OCI-LY1 (cell line): ENCODE results near the gene METAP1D.

ENCODE experiments used
- H2AFZ ChIP-seq: fragments of 200-600 bp; sonication (generic), shearing (Covaris generic); 2 replicates; pipeline ENCODE4 v1.6.0; 2014; ENCODE audit warnings: antibody characterized with exemption, mild to moderate bottlenecking, low read length
- H3F3A ChIP-seq: fragments of 200-600 bp; sonication (generic), shearing (Covaris generic); 2 replicates; pipeline ENCODE4 v1.6.0; 2014; ENCODE audit warnings: mild to moderate bottlenecking, antibody characterized with exemption, low read length, moderate library complexity; ENCODE audit not compliant: insufficient read depth
- H3K27ac ChIP-seq: fragments of 200-600 bp; sonication (generic); 2 replicates; pipeline ENCODE4 v1.5.1; 2014; ENCODE audit warnings: low read length, mixed run types, mild to moderate bottlenecking, low read depth; ENCODE audit not compliant: poor library complexity, severe bottlenecking
- H3K27me3 ChIP-seq: fragments of 200-600 bp; sonication (generic); 2 replicates; pipeline ENCODE4 v1.6.0; 2014; ENCODE audit warnings: antibody characterized with exemption, mild to moderate bottlenecking, low read length, moderate library complexity; ENCODE audit not compliant: insufficient read depth
- H3K36me3 ChIP-seq: fragments of 200-600 bp; sonication (generic); 2 replicates; pipeline ENCODE4 v1.6.1; 2014; ENCODE audit warnings: mild to moderate bottlenecking, antibody characterized with exemption, low read length, moderate library complexity, mixed read lengths; ENCODE audit not compliant: insufficient read depth
- H3K4me1 ChIP-seq: fragments of 200-600 bp; sonication (generic); 2 replicates; pipeline ENCODE4 v1.5.1; 2014; ENCODE audit warnings: mild to moderate bottlenecking, low read length, moderate library complexity; ENCODE audit not compliant: insufficient read depth, severe bottlenecking
- H3K4me2 ChIP-seq: fragments of 200-600 bp; sonication (generic), shearing (Covaris generic); 2 replicates; pipeline ENCODE4 v1.6.1; 2014; ENCODE audit warnings: low read length
- H3K4me3 ChIP-seq: fragments of 200-600 bp; sonication (generic); 2 replicates; pipeline ENCODE4 v1.5.1; 2014; ENCODE audit warnings: low read length, low read depth, mild to moderate bottlenecking, mixed read lengths; ENCODE audit not compliant: poor library complexity, severe bottlenecking
- H3K79me2 ChIP-seq: fragments of 200-600 bp; shearing (Covaris generic); 2 replicates; pipeline ENCODE4 v1.6.1; 2016; ENCODE audit warnings: mixed run types, low read length, mixed read lengths; ENCODE audit not compliant: insufficient read depth
- H3K9ac ChIP-seq: fragments of 200-600 bp; sonication (generic), shearing (Covaris generic); 2 replicates; pipeline ENCODE4 v1.6.1; 2014; ENCODE audit warnings: mild to moderate bottlenecking, low read length, mixed read lengths
- H3K9me2 ChIP-seq: fragments of 200-600 bp; sonication (generic), shearing (Covaris generic); 2 replicates; pipeline ENCODE4 v1.6.1; 2014; ENCODE audit warnings: low read depth, mild to moderate bottlenecking, low read length, mixed read lengths
- H3K9me3 ChIP-seq: fragments of 200-600 bp; shearing (Covaris generic); 2 replicates; pipeline ENCODE4 v1.6.1; 2014; ENCODE audit warnings: low read length, mixed read lengths
- H4K20me1 ChIP-seq: fragments of 200-600 bp; sonication (generic), shearing (Covaris generic); 2 replicates; pipeline ENCODE4 v1.6.0; 2016; ENCODE audit warnings: mild to moderate bottlenecking, low read length; ENCODE audit not compliant: insufficient read depth
- CTCF ChIP-seq: fragments of 200-600 bp; sonication (generic), shearing (Covaris generic); IDR thresholded peaks from 2 replicates; pipeline ENCODE4 v1.5.1; 2017; ENCODE audit warnings: mild to moderate bottlenecking, antibody characterized with exemption, low read length, moderate library complexity, mixed read lengths
- EZH2 ChIP-seq: fragments of 200-600 bp; sonication (generic), shearing (Covaris generic); IDR thresholded peaks from 2 replicates; pipeline ENCODE4 v1.8.0; 2017; ENCODE audit warnings: borderline replicate concordance, mixed run types, mild to moderate bottlenecking, antibody characterized with exemption, low read length, moderate library complexity, mixed read lengths

Gene METAP1D

GRCh38 chr2:171966235-171966634 is 33.5 kb upstream of the METAP1D start:
- Histone ChIP-seq H3K4me1 (no peaks in the 10 kb centered on the region), H3F3A (no peaks in the 10 kb centered on the region), H3K9me2 (no peaks in the 10 kb centered on the region), H3K27me3 (no peaks in the 10 kb centered on the region), H4K20me1 (no peaks in the 10 kb centered on the region), H3K9me3 (no peaks in the 10 kb centered on the region), H3K4me2 (no peak overlapping the region), H3K9ac (no peak overlapping the region), H3K36me3 (peaks cover 53% of the 10 kb centered on the region), H3K27ac (no peak overlapping the region), H2AFZ (no peak overlapping the region), H3K4me3 (no peak overlapping the region), H3K79me2 (no peaks in the 10 kb centered on the region; the same call in 1 of the 2 replicates)
- TF ChIP-seq EZH2 (no peak), CTCF (no peak)

- H3K9ac ChIP-seq: no peak overlapping the region
- H3K36me3 ChIP-seq: peaks cover 50% of the 10 kb centered on the region
- H3K27ac ChIP-seq: no peak overlapping the region
- H3F3A ChIP-seq: no peaks in the 10 kb centered on the region
- H2AFZ ChIP-seq: no peak overlapping the region
- no peaks in the 10 kb centered on the region for H3K9me3 ChIP-seq
- H3K9me2 ChIP-seq: no peaks in the 10 kb centered on the region
- H3K4me3 ChIP-seq: no peak overlapping the region
- H3K4me1 ChIP-seq: no peaks in the 10 kb centered on the region
- no peaks in the 10 kb centered on the region for H3K27me3 ChIP-seq
- TF ChIP-seq CTCF (no peak), EZH2 (no peak)
- H3K4me2 ChIP-seq: no peak overlapping the region
- H4K20me1 ChIP-seq: no peaks in the 10 kb centered on the region
- H3K79me2 ChIP-seq: no peaks in the 10 kb centered on the region; the same call in 1 of the 2 replicates
Observed at GRCh38 chr2:171966688-171967087, 33.1 kb upstream of the METAP1D start.

- Histone ChIP-seq H3K4me2 (no peak overlapping the region), H3K79me2 (no peaks in the 10 kb centered on the region), H3K9ac (no peak overlapping the region), H4K20me1 (no peaks in the 10 kb centered on the region), H3K4me3 (no peak overlapping the region), H3K9me3 (no peaks in the 10 kb centered on the region), H3K27ac (no peak overlapping the region), H3K9me2 (no peaks in the 10 kb centered on the region), H3F3A (no peaks in the 10 kb centered on the region), H3K4me1 (no peaks in the 10 kb centered on the region), H3K27me3 (no peaks in the 10 kb centered on the region), H3K36me3 (peaks cover 53% of the 10 kb centered on the region), H2AFZ (no peak overlapping the region)
- TF ChIP-seq CTCF: no peak
- TF ChIP-seq EZH2: no peak
Observed at GRCh38 chr2:171968509-171968908, 31.2 kb upstream of the METAP1D start.
